OCI-LY3 (cell line): ENCODE data around the gene TMEM53.

Experiments
- EZH2phosphoT487 ChIP-seq: fragments of 200-600 bp; shearing (Covaris generic); IDR thresholded peaks from 2 replicates; pipeline ENCODE4 v1.6.1; 2018; ENCODE audit warnings: antibody characterized with exemption, mixed run types, low read depth
- TF ChIP-seq, protein P1 (sequence below): fragments of 200-600, 300-600 bp; sonication (generic); IDR thresholded peaks from 2 replicates; pipeline ENCODE4 v1.5.1; 2014; ENCODE audit warnings: antibody characterized with exemption, low read length, low read depth

DNA sequence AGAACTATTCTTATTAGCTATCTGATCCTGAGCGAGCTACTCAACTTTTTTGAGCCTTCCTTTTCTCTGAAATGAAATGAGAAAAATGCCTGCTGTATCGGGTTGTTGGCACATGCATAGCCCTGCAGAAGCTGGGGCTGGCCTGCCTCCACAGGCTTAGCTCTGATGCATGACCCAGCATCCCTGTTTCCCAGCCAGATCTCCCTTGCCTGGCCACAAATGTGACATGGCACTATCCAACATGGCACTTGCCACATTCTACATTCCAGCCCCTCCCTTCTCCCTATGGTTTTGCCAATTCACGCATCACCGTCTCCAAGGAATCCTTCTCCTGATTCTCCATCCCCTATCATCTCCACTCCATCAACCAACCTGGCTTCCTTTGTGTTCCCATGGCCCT is 42.9 kb upstream of the TMEM53 start:
- TF ChIP-seq, protein P1, sequence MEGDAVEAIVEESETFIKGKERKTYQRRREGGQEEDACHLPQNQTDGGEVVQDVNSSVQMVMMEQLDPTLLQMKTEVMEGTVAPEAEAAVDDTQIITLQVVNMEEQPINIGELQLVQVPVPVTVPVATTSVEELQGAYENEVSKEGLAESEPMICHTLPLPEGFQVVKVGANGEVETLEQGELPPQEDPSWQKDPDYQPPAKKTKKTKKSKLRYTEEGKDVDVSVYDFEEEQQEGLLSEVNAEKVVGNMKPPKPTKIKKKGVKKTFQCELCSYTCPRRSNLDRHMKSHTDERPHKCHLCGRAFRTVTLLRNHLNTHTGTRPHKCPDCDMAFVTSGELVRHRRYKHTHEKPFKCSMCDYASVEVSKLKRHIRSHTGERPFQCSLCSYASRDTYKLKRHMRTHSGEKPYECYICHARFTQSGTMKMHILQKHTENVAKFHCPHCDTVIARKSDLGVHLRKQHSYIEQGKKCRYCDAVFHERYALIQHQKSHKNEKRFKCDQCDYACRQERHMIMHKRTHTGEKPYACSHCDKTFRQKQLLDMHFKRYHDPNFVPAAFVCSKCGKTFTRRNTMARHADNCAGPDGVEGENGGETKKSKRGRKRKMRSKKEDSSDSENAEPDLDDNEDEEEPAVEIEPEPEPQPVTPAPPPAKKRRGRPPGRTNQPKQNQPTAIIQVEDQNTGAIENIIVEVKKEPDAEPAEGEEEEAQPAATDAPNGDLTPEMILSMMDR: no peak
- no peak for TF ChIP-seq EZH2phosphoT487
